ENCODE measurements around the gene CR1.

GRCh38 chr1:207651583-207651982 lies 155.6 kb downstream of the CR1 start:
- no peak for TF ChIP-seq CTCF (IDR thresholded peaks at IDR 0.05)
- TF ChIP-seq POLR2AphosphoS5 (IDR thresholded peaks at IDR 0.05; ENCODE audit: low read depth, low read length) = no peak
- no peak for TF ChIP-seq TCF7L2 (IDR thresholded peaks at IDR 0.05; ENCODE audit: low read depth, low read length)
- no peak for TF ChIP-seq REST (IDR thresholded peaks at IDR 0.05; ENCODE audit: insufficient read depth in 1 of 2, low read depth in 2 of 2, low read length in 1 of 2)
- no peak for TF ChIP-seq SIN3A (IDR thresholded peaks at IDR 0.05; ENCODE audit: borderline replicate concordance, insufficient read depth, low read depth, low read length)
